ENCODE results near the gene VASH2. TPM values are rescaled to one million over a fixed set of nuclear protein-coding genes. Genes with fewer than 3 reads are reported as not detected.

VASH2 gene
- total RNA-seq, 2 donors from 2014 or later: 0.07 to 0.55 TPM

GRCh38 chr1:212970085-212970484 is 19.7 kb downstream of the VASH2 start:
- Mint-ChIP-seq H3K27me3 (peaks cover 54% of the 10 kb centered on the region), H3K27ac (no peak overlapping the region), H3K4me3 (no peak overlapping the region), H3K36me3 (ENCODE audit: low read depth) (peaks cover 4% of the 10 kb centered on the region), H3K4me1 (peaks cover 5% of the 10 kb centered on the region)
- H3K9me3 ChIP-seq (ENCODE audit: control insufficient read depth, low read length, poor library complexity, severe bottlenecking): no peaks in the 10 kb centered on the region
- ATAC-seq (no peak), DNase-seq (no peak)

GRCh38 chr1:212971312-212971711 is 21.0 kb downstream of the VASH2 start:
- Mint-ChIP-seq H3K27ac (no peak overlapping the region), H3K27me3 (peaks cover 56% of the 10 kb centered on the region), H3K36me3 (ENCODE audit: low read depth) (peaks cover 4% of the 10 kb centered on the region), H3K4me3 (no peak overlapping the region), H3K4me1 (peaks cover 6% of the 10 kb centered on the region)
- DNase-seq (no peak), ATAC-seq (no peak)
- H3K9me3 ChIP-seq (ENCODE audit: control insufficient read depth, low read length, poor library complexity, severe bottlenecking): no peaks in the 10 kb centered on the region

GRCh38 chr1:212973426-212973825 is 23.1 kb downstream of the VASH2 start:
- ATAC-seq (no peak), DNase-seq (no peak)
- H3K36me3 Mint-ChIP-seq (ENCODE audit: low read depth): peaks cover 3% of the 10 kb centered on the region
- no peak overlapping the region for H3K27ac Mint-ChIP-seq
- no peak overlapping the region for H3K4me3 Mint-ChIP-seq
- no peaks in the 10 kb centered on the region for H3K9me3 ChIP-seq (ENCODE audit: control insufficient read depth, low read length, poor library complexity, severe bottlenecking)
- peaks cover 8% of the 10 kb centered on the region for H3K4me1 Mint-ChIP-seq
- peaks cover 50% of the 10 kb centered on the region for H3K27me3 Mint-ChIP-seq

GRCh38 chr1:212973899-212974298 is 23.6 kb downstream of the VASH2 start:
- Mint-ChIP-seq H3K27ac (no peak overlapping the region), H3K36me3 (ENCODE audit: low read depth) (peaks cover 6% of the 10 kb centered on the region), H3K27me3 (peaks cover 55% of the 10 kb centered on the region), H3K4me1 (peaks cover 8% of the 10 kb centered on the region), H3K4me3 (no peak overlapping the region)
- DNase-seq: no peak
- H3K9me3 ChIP-seq (ENCODE audit: control insufficient read depth, low read length, poor library complexity, severe bottlenecking): no peaks in the 10 kb centered on the region
- ATAC-seq: no peak

- no peak overlapping the region for H3K27ac Mint-ChIP-seq
- peaks cover 11% of the 10 kb centered on the region for H3K4me1 Mint-ChIP-seq
- ATAC-seq: no peak
- peaks cover 6% of the 10 kb centered on the region for H3K36me3 Mint-ChIP-seq (ENCODE audit: low read depth)
- DNase-seq: no peak
- no peak overlapping the region for H3K4me3 Mint-ChIP-seq
- no peaks in the 10 kb centered on the region for H3K9me3 ChIP-seq (ENCODE audit: control insufficient read depth, low read length, poor library complexity, severe bottlenecking)
- peaks cover 54% of the 10 kb centered on the region for H3K27me3 Mint-ChIP-seq
Observed at GRCh38 chr1:212974711-212975110, 24.4 kb downstream of the VASH2 start.

GRCh38 chr1:212975111-212975918 is 25.0 kb downstream of the VASH2 start:
- H3K9me3 ChIP-seq (ENCODE audit: control insufficient read depth, low read length, poor library complexity, severe bottlenecking): no peaks in the 10 kb centered on the region
- Mint-ChIP-seq H3K4me1 (peaks cover 12% of the 10 kb centered on the region), H3K4me3 (peak overlapping the region; percentile 39), H3K27me3 (peaks cover 51% of the 10 kb centered on the region), H3K27ac (peak overlapping the region; percentile 27), H3K36me3 (ENCODE audit: low read depth) (peaks cover 8% of the 10 kb centered on the region)
- ATAC-seq: no peak
- DNase-seq: no peak

GRCh38 chr1:212976586-212976985 is 26.2 kb downstream of the VASH2 start:
- no peak for DNase-seq

GRCh38 chr1:212977781-212978645 is 27.7 kb downstream of the VASH2 start:
- no peak for ATAC-seq
- Mint-ChIP-seq H3K27me3 (peaks cover 54% of the 10 kb centered on the region), H3K4me1 (peaks cover 22% of the 10 kb centered on the region), H3K36me3 (ENCODE audit: low read depth) (peaks cover 8% of the 10 kb centered on the region), H3K27ac (peak overlapping the region; percentile 60), H3K4me3 (no peak overlapping the region)
- no peak for DNase-seq
- H3K9me3 ChIP-seq (ENCODE audit: control insufficient read depth, low read length, poor library complexity, severe bottlenecking): no peaks in the 10 kb centered on the region

More at GRCh38 chr1:212976586-212976985, 26.2 kb downstream of the VASH2 start:
- Mint-ChIP-seq H3K4me1 (peaks cover 17% of the 10 kb centered on the region), H3K27ac (no peak overlapping the region), H3K27me3 (peaks cover 54% of the 10 kb centered on the region), H3K4me3 (no peak overlapping the region), H3K36me3 (ENCODE audit: low read depth) (peaks cover 8% of the 10 kb centered on the region)
- no peak for ATAC-seq
- H3K9me3 ChIP-seq (ENCODE audit: control insufficient read depth, low read length, poor library complexity, severe bottlenecking): no peaks in the 10 kb centered on the region

GRCh38 chr1:212979340-212980122 is 29.2 kb downstream of the VASH2 start:
- H3K4me3 Mint-ChIP-seq: peak overlapping the region; percentile 55
- no peak for DNase-seq
- H3K36me3 Mint-ChIP-seq (ENCODE audit: low read depth): peaks cover 8% of the 10 kb centered on the region
- peaks cover 24% of the 10 kb centered on the region for H3K4me1 Mint-ChIP-seq
- H3K27ac Mint-ChIP-seq: peak overlapping the region; percentile 45
- peak; percentile 73 for ATAC-seq
- no peaks in the 10 kb centered on the region for H3K9me3 ChIP-seq (ENCODE audit: control insufficient read depth, low read length, poor library complexity, severe bottlenecking)
- peaks cover 44% of the 10 kb centered on the region for H3K27me3 Mint-ChIP-seq

- no peaks in the 10 kb centered on the region for H3K9me3 ChIP-seq (ENCODE audit: control insufficient read depth, low read length, poor library complexity, severe bottlenecking)
- peak overlapping the region; percentile 45 for H3K27ac Mint-ChIP-seq
- no peak for DNase-seq
- H3K27me3 Mint-ChIP-seq: peaks cover 37% of the 10 kb centered on the region
- no peak for ATAC-seq
- H3K36me3 Mint-ChIP-seq (ENCODE audit: low read depth): peaks cover 8% of the 10 kb centered on the region
- H3K4me1 Mint-ChIP-seq: peaks cover 24% of the 10 kb centered on the region
- H3K4me3 Mint-ChIP-seq: no peak overlapping the region
Observed at GRCh38 chr1:212980123-212980785, 29.9 kb downstream of the VASH2 start.

GRCh38 chr1:212981025-212981495 is 30.7 kb downstream of the VASH2 start:
- Mint-ChIP-seq H3K27ac (no peak overlapping the region), H3K4me1 (peaks cover 24% of the 10 kb centered on the region), H3K27me3 (peaks cover 29% of the 10 kb centered on the region), H3K36me3 (ENCODE audit: low read depth) (peaks cover 8% of the 10 kb centered on the region), H3K4me3 (no peak overlapping the region)
- H3K9me3 ChIP-seq (ENCODE audit: control insufficient read depth, low read length, poor library complexity, severe bottlenecking): no peaks in the 10 kb centered on the region
- DNase-seq (no peak), ATAC-seq (no peak)

- peaks cover 22% of the 10 kb centered on the region for H3K27me3 Mint-ChIP-seq
- H3K36me3 Mint-ChIP-seq (ENCODE audit: low read depth): peaks cover 5% of the 10 kb centered on the region
- H3K4me1 Mint-ChIP-seq: peaks cover 21% of the 10 kb centered on the region
- ATAC-seq (no peak), DNase-seq (no peak)
- H3K9me3 ChIP-seq (ENCODE audit: control insufficient read depth, low read length, poor library complexity, severe bottlenecking): no peaks in the 10 kb centered on the region
- no peak overlapping the region for H3K27ac Mint-ChIP-seq
- peak overlapping the region; percentile 19 for H3K4me3 Mint-ChIP-seq
Observed at GRCh38 chr1:212981571-212982328, 31.4 kb downstream of the VASH2 start.

All from T-helper 17 cell (primary cell).